ENCODE measurements around the gene PGC.

Gene PGC

GRCh38 chr6:41747256-41748101, at the start of gene PGC:
TSS of gene PGC (minus strand) at chr6:41747397. CDS start at chr6:41747334, 63 bp downstream.
- no peak for DNase-seq

- no peak for DNase-seq
Observed at GRCh38 chr6:41796474-41796873, 49.3 kb upstream of the PGC start.

- DNase-seq, result no peak
Observed at GRCh38 chr6:41791984-41792383, 44.8 kb upstream of the PGC start.

- DNase-seq, result no peak
Observed at GRCh38 chr6:41791305-41791704, 44.1 kb upstream of the PGC start.

GRCh38 chr6:41790045-41790444, 42.8 kb upstream of the PGC start:
- no peak for DNase-seq

- no peak for DNase-seq
Observed at GRCh38 chr6:41789390-41789724, 42.2 kb upstream of the PGC start.

- DNase-seq, result peak; percentile 66 to 96 (median 90)
Observed at GRCh38 chr6:41787219-41787917, 40.2 kb upstream of the PGC start, which contains the start of gene TOMM6. TSS of gene TOMM6 (plus strand) at chr6:41787694. CDS start at chr6:41787698, 4 bp downstream.

- DNase-seq, result peak in 50 of 51 donors; percentile 29 to 92 (median 80)
Observed at GRCh38 chr6:41786451-41787218, 39.4 kb upstream of the PGC start.

- peak in 27 of 51 donors; percentile 20 to 72 (median 41) for DNase-seq
Observed at GRCh38 chr6:41785689-41786450, 38.7 kb upstream of the PGC start.

GRCh38 chr6:41785254-41785653, 38.1 kb upstream of the PGC start:
- DNase-seq, result no peak

- no peak for DNase-seq
Observed at GRCh38 chr6:41784581-41785171, 37.5 kb upstream of the PGC start.

- no peak for DNase-seq
Observed at GRCh38 chr6:41783106-41783780, 36.0 kb upstream of the PGC start.

- no peak for DNase-seq
Observed at GRCh38 chr6:41781366-41781730, 34.2 kb upstream of the PGC start.

- peak in 13 of 51 donors; percentile 5 to 50 (median 30) for DNase-seq
Observed at GRCh38 chr6:41780551-41781365, 33.6 kb upstream of the PGC start, which contains the start of gene PRICKLE4. TSS of gene PRICKLE4 (plus strand) at chr6:41780782. CDS start at chr6:41783474, 2,692 bp downstream.

- peak; percentile 79 to 100 (median 97) for DNase-seq
Observed at GRCh38 chr6:41779788-41780550, 32.8 kb upstream of the PGC start, which contains the start of gene FRS3. TSS of gene FRS3 (minus strand) at chr6:41779900. CDS start at chr6:41776987, 2,913 bp downstream.

GRCh38 chr6:41779336-41779735, 32.1 kb upstream of the PGC start:
- peak in 1 of 51 donors; percentile 24 for DNase-seq

GRCh38 chr6:41778895-41779294, 31.7 kb upstream of the PGC start:
- no peak for DNase-seq
